Measurements from ENCODE around the gene PEA15. TPM values are rescaled to one million over a fixed set of nuclear protein-coding genes. Genes with fewer than 3 reads are reported as not detected.

Gene PEA15
- total RNA-seq, 1 donor from 2014 or later: 133 TPM

Other genes with a start within 250 kb of the PEA15 start
- gene PIGM, start 173.4 kb upstream of the PEA15 start, total RNA-seq: 11.1 TPM
- gene KCNJ10, start 135.2 kb upstream of the PEA15 start, total RNA-seq: not detected
- not detected for gene KCNJ9, start 123.8 kb upstream of the PEA15 start, total RNA-seq
- 22.4 TPM for gene IGSF8, start 106.8 kb upstream of the PEA15 start, total RNA-seq
- 41.2 TPM for gene ATP1A2, start 89.6 kb upstream of the PEA15 start, total RNA-seq
- 16.5 TPM for gene ATP1A4, start 53.8 kb upstream of the PEA15 start, total RNA-seq
- gene CASQ1, start 14.8 kb upstream of the PEA15 start, total RNA-seq: 10.5 TPM
- 137 TPM for gene DCAF8, start 57.2 kb downstream of the PEA15 start, total RNA-seq
- 102 TPM for gene PEX19, start 79.7 kb downstream of the PEA15 start, total RNA-seq
- gene COPA, start 137.9 kb downstream of the PEA15 start, total RNA-seq: 164 TPM
- 95.6 TPM for gene NCSTN, start 138.0 kb downstream of the PEA15 start, total RNA-seq
- not detected for gene NHLH1, start 161.7 kb downstream of the PEA15 start, total RNA-seq
- 12.7 TPM for gene VANGL2, start 195.2 kb downstream of the PEA15 start, total RNA-seq